ENCODE data around the gene SETSIP.
"Not testable (repeated sequence)": the region's sequence is repeated elsewhere in the genome, so short reads cannot be mapped to it uniquely, and the experiment has no call there.

SETSIP gene, protein sequence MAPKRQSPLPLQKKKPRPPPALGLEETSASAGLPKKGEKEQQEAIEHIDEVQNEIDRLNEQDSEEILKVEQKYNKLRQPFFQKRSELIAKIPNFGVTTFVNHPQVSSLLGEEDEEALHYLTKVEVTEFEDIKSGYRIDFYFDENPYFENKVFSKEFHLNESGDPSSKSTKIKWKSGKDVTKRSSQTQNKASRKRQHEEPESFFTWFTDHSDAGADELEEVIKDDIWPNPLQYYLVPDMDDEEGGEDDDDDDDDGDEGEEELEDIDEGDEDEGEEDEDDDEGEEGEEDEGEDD

DNA sequence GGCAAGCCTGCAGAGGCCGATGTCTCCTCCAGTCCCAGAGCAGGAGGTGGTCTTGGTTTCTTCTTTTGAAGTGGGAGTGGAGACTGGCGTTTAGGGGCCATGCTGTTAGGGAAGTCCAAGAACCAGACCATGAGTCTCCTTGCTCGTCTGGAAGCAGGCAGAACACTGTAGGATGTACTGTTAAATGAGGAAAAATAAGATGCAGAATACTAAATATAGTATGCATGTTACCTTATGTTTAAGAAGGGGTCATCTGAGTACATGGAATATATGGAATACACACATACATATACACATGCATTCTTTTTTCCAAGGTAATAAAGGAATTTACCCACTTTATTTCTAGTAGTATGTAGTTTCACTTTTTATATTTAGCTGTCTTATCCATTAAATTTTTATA, at the start of gene SETSIP:
SETSIP (minus strand) TSS at position 101 of the 400 bp plus-strand sequence; CDS start at position 101, 0 bp downstream.
- DNase-seq: no peak

GRCh38 chr1:92123868-92124267, 48.7 kb upstream of the SETSIP start:
- no peak for DNase-seq

- DNase-seq: no peak
Observed at GRCh38 chr1:92118826-92119225, 43.6 kb upstream of the SETSIP start.

- no peak for DNase-seq
Observed at GRCh38 chr1:92117526-92117925, 42.3 kb upstream of the SETSIP start.

- no peak for DNase-seq
Observed at GRCh38 chr1:92108631-92109030, 33.4 kb upstream of the SETSIP start.

DNA sequence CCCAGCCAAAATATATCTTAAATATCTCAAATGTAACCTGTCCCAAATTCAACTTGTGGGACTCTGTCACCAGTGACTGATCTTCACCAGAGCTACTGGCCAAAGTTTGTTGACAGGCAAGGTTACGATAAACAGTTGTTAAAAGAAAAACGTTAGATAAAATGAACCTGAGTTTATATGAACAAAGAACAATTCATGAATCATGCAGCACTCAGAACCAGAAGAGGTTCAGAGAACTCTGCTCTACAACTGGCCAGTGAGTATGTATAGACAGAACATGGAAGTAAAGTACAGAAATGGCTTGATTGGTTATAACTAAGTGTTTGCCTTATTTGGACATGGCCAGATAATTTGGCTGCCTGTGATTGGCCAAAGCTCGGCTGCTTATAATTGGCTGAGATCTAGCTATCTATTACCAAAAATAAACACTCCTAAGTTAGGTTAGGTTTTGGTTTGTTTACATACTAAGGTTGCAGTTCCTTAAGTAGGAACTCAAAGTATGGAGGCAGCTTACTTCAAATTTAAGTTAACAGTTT, 30.4 kb upstream of the SETSIP start:
- no peak for DNase-seq

DNA sequence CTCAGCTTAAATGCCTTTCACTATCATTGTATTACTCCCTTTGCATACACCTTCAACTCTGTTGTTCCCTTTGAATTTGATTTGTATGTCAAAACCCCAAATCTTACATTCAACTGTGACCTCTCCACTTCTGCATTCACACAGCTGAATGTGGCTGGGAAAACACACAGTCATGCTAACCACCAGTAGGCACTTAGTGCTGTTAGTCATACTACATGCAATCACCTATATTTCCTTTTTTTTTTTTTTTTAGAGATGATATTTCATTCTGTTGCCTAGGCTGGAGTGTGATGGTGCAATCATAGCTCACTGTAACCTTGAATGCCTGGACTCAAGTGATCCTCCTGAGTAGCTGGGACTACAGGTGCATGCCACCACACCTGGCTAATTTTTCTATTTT, 21.1 kb upstream of the SETSIP start:
- DNase-seq: no peak

DNA sequence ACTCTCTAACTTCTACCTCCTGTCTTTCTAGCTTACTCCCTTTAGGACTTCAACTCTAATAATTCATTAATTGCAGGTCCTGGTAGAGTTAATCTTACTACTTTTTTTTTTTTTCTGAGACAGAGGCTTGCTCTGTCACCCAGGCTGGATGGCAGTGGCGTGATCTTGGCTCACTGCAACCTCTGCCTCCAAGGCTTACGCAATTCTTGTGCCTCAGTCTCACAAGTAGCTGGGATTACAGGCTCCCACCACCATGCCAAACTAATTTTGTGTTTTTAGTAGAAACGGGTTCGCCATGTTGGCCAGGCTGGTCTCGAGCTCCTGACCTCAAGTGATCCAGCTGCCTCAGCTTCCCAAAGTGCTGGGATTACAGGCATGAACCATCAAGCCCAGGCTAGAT, 20.7 kb upstream of the SETSIP start:
- no peak for DNase-seq

DNA sequence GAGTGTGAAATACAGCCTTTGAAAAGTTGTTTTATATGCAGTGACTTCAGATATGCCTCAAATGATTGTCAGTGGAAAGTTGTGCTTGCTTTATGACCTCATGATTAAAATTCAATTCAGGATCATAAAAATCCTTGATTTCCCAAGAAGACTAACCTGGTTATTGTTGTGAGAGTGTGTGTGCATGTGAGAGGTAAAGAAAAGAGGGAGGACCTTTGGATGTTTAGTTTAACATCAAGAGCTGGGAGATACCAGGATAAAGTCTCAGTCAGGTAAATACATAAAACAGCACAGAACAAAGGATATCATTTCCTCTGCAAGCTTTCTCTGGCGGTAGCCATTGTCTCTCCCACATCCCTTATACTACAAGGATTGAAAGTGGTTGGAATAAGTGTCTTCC, 19.4 kb upstream of the SETSIP start:
- no peak for DNase-seq

GRCh38 chr1:92094090-92094489, 18.9 kb upstream of the SETSIP start:
- DNase-seq: no peak

GRCh38 chr1:92091625-92092024, 16.4 kb upstream of the SETSIP start:
- DNase-seq: no peak

DNA sequence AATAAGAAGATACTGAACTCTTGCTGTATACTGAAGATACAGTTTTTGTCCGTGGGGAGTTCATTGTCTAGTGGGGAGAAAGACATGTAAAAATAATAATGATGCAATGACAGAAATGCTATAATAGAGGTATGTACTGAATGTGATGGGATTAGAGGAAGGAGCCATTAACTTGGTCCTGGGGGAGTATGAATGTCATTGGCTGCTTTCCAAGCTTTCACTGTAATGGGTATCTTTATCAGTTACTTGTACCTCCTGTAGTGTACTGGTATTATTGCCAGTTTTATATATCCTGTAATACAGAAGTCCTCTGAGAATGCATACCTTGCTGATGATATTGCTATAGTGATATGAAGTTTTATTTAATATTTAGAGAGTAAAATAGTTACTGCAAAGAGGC, 12.3 kb upstream of the SETSIP start:
- DNase-seq: peak in 1 of 2 experiments; percentile 17

DNA sequence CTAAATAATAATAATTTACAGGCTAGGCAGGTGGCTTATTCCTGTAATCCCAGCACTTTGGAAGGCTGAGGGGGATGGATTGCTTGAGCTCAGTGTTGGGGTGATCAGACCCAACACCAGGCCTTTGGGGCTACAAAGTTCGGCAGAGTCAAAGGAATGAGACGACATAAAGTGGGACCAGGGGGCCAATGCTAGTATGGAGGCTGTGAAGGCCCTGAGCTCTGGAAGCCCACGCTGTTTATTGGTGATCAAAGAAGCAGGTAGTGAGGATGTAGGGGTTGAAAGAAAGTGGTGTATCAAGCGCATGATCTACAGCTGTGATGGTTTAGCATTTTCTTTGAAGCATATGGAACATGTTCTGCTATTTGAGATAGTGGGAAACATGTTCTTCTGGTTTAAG, 10.5 kb upstream of the SETSIP start:
- DNase-seq: no peak

GRCh38 chr1:92084651-92085050, 9.4 kb upstream of the SETSIP start:
- no peak for DNase-seq

- no peak for DNase-seq
Observed at GRCh38 chr1:92081031-92081430, 5.8 kb upstream of the SETSIP start.

DNA sequence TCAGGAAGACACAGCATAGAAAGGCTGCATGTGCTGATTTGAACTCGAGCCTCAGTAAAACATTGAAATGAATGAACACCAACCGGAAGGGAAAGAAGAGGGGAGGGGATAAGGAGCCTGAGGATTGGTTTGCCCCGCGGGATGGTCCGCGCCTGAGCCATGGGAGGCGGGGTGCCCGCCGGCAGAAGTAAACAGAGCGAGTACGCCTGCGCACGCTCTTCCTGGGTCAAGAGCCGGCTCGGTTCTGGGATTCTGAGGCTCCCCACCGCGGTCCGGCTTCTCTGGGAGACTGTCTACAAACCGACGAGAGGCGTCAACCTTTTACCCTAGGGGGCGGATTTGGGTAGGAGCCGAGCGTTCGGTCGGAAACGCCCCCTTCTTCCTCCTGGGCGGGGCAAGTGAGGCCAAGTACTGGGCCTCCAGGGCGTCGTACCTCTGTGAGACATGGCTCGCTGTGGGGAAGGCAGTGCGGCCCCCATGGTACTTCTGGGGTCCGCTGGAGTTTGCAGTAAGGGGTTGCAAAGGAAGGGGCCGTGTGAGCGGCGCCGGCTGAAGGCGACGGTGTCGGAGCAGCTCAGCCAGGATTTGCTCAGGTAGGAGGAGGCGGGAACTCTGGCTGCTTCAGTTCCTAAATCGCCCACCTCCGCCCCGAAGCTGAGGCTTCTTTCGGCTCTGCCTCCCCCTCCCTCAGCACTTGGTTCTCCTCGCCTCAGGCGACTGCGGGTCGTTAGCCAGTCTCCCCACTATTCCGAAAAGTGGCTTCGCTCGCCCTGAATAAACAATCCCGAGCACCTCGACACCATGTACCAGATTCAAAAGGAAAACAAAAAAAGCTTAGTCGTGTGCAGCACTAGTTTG, 5.1 kb upstream of the SETSIP start, which contains the start of gene BTBD8:
BTBD8 (plus strand) TSS at position 218 of the 858 bp plus-strand sequence; CDS start at position 445, 227 bp downstream.
- DNase-seq: peak; percentile 59 to 63

DNA sequence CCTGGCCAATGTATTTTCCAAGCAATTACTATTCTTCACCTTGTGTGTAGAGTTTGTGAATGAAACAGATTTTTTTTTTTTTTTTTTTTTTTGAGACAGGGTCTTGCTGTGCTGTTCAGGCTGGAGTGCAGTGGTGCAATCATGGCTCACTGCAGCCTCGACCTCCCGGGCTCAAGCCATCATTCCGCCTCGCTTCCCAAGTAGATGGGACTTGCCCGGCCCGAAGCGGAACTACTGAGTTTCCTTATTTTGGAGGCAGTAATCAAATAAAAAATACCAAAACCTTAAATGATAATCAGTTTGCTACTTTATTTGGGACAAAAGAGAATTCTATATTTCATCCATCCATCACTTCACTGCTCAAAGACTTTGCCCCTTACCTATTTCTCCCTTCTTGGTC, 4.2 kb upstream of the SETSIP start:
- no peak for DNase-seq

DNA sequence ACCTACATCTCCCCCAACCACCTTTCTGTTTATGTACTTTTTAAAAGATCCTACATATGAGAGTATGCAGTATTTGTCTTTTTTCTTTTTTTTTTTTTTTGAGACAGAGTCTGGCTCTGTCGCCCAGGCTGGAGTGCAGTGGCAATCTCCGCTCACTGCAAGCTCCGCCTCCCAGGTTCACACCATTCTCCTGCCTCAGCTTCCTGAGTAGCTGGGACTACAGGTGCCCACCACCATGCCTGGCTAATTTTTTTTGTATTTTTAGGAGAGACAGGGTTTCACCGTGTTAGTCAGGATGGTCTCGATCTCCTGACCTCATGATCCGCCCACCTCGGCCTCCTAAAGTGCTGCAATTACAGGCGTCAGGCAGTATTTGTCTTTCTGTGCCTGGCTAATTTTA, 2.9 kb upstream of the SETSIP start:
- DNase-seq: not testable (repeated sequence)

GRCh38 chr1:92076363-92076762, 1.2 kb upstream of the SETSIP start:
- DNase-seq: no peak

- DNase-seq: not testable (repeated sequence)
Observed at GRCh38 chr1:92074446-92074845, 765 bp downstream of the SETSIP start.

DNA sequence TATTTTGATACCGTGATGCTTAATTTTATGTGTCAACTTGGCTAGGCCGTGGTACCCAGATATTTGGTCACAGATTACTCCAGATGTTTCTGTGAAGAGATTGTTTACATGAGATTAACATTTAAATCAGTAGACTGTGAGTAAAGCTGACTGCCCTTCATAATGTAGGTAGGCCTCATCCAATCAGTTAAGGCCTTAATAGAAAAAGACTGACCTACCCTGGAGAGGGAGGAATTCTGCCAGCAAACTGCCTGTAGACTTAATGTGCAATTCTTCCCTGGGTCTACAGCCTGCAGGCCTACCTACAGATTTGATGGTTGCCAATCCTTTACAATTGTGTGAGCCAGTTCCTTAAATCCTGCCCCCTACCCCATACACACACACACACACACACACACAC, 4.3 kb downstream of the SETSIP start:
- no peak for DNase-seq

DNA sequence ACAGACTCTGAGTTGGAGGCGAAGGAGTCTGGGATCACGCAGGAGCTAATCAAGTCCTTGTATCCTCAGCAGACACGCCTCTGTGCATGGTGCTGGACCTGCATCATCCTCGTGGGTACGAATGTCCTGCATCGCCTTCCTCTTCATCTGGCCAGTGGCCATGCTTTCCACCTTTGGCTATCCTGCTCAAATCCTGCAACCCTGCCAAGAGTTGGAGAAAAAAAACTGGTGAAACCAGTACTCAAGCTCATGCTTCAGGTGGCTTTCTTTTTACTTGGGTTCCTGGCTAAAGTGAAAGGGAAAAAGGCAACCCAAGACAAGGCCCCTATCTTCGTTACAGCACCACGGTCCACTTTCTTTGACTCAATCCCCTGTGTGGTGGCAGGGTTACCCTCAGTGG, 8.9 kb downstream of the SETSIP start:
- DNase-seq: no peak

- DNase-seq: no peak
Observed at GRCh38 chr1:92065042-92065441, 10.2 kb downstream of the SETSIP start.

DNA sequence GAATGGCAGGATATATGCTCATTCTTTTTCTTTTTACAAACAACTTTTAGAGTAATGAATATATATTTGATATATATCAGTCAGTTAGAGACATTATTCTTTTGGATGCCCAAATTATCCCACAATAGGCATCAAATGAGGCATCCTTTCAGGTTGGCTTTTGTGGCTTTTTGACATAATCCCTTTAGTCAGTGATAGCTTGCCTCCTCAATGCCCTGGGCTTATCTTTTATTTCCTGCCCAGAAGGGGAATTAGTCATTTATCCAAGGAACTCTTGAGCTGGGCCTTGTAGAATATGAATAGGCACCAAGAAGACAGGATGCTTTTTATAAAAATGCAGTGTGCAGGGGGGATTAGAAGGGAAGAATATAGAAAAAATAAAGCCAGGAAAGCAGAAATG, 23.3 kb downstream of the SETSIP start:
- no peak for DNase-seq

All from NCI-H2081 (cell line).